HEK293 (cell line): Measurements from ENCODE around the gene DCUN1D3.

Source experiments
- CTCF ChIA-PET: fragments of 350-600 bp; formaldehyde crosslinking; extraction: SDS; loops from one replicate; lab custom pipeline; 2021; ENCODE audit warnings: antibody characterized with exemption; lab: Yijun Ruan, JAX
- POLR2A ChIA-PET: fragments of 300-600 bp; formaldehyde crosslinking; extraction: SDS; loops from one replicate; lab custom pipeline; 2020; ENCODE audit warnings: antibody characterized with exemption, inconsistent platforms; lab: Yijun Ruan, JAX
- H3K27ac ChIP-seq: fragments of 200-500 bp; sonication (Bioruptor generic); 2 replicates; pipeline ENCODE4 v1.5.1; 2014; ENCODE audit warnings: low read depth, low read length, control low read depth, inconsistent platforms; ENCODE audit errors: extremely low read depth
- H3K36me3 ChIP-seq, 2 experiments: fragments of 200-500 bp in 1 of 2; sonication (Bioruptor generic) in 1 of 2; 1 replicate in 1 of 2; 2 replicates in 1 of 2; pipeline ENCODE4 v1.5.1; 2014 to 2017; ENCODE audit warnings: inconsistent platforms in 2 of 2, low read length in 2 of 2; ENCODE audit not compliant: control insufficient read depth in 2 of 2, insufficient read depth in 1 of 2
- H3K4me1 ChIP-seq: fragments of 200-500 bp; sonication (Bioruptor generic); 2 replicates; pipeline ENCODE4 v1.5.1; 2014; ENCODE audit warnings: mild to moderate bottlenecking, low read length, inconsistent platforms; ENCODE audit not compliant: control insufficient read depth, insufficient read depth
- H3K4me3 ChIP-seq: 2 replicates; pipeline ENCODE4 v1.5.1; 2011; ENCODE audit warnings: low read depth, mild to moderate bottlenecking, control low read depth, low read length, moderate library complexity
- H3K9me3 ChIP-seq: fragments of 200-500 bp; sonication (Bioruptor generic); 2 replicates; pipeline ENCODE4 v1.5.1; 2014; ENCODE audit warnings: low read depth, low read length, inconsistent platforms; ENCODE audit not compliant: control insufficient read depth, insufficient read depth
- BCL11A ChIP-seq: fragments of 450-650 bp; formaldehyde crosslinking; IDR thresholded peaks from 2 replicates; pipeline ENCODE4 v1.5.1; 2016; ENCODE audit warnings: low read depth, missing biosample characterization, missing genetic modification characterization
- EGR2 ChIP-seq: fragments of 450-650 bp; formaldehyde crosslinking; IDR thresholded peaks from 2 replicates; pipeline ENCODE4 v1.5.1; 2016; ENCODE audit warnings: low read depth, missing biosample characterization, missing genetic modification characterization
- GFI1B ChIP-seq: fragments of 450-650 bp; formaldehyde crosslinking; IDR thresholded peaks from 2 replicates; pipeline ENCODE4 v1.5.1; 2016; ENCODE audit warnings: missing biosample characterization, missing genetic modification characterization
- MZF1 ChIP-seq: fragments of 450-650 bp; formaldehyde crosslinking; IDR thresholded peaks from 2 replicates; pipeline ENCODE4 v1.5.1; 2017; ENCODE audit warnings: missing biosample characterization, missing genetic modification characterization, borderline replicate concordance
- OSR2 ChIP-seq: fragments of 450-650 bp; formaldehyde crosslinking; IDR thresholded peaks from 2 replicates; pipeline ENCODE4 v1.5.1; 2016; ENCODE audit warnings: missing biosample characterization, missing genetic modification characterization
- OVOL3 ChIP-seq: fragments of 450-650 bp; formaldehyde crosslinking; IDR thresholded peaks from 2 replicates; pipeline ENCODE4 v1.5.1; 2016; ENCODE audit warnings: missing biosample characterization, missing genetic modification characterization
- ZFHX2 ChIP-seq: fragments of 450-650 bp; formaldehyde crosslinking; conservative IDR thresholded peaks from 2 replicates; pipeline ENCODE4 v1.5.1; 2016; ENCODE audit warnings: missing biosample characterization, missing genetic modification characterization
- ZFP41 ChIP-seq: fragments of 450-650 bp; formaldehyde crosslinking; IDR thresholded peaks from 2 replicates; pipeline ENCODE4 v1.5.1; 2016; ENCODE audit warnings: missing biosample characterization, missing genetic modification characterization, borderline replicate concordance
- ZNF10 ChIP-seq: fragments of 450-650 bp; formaldehyde crosslinking; IDR thresholded peaks from 2 replicates; pipeline ENCODE4 v1.5.1; 2017; ENCODE audit warnings: missing biosample characterization, missing genetic modification characterization
- ZNF140 ChIP-seq: fragments of 450-650 bp; formaldehyde crosslinking; IDR thresholded peaks from 2 replicates; pipeline ENCODE4 v1.5.1; 2016; ENCODE audit warnings: missing biosample characterization, missing genetic modification characterization
- ZNF214 ChIP-seq: fragments of 450-650 bp; formaldehyde crosslinking; IDR thresholded peaks from 2 replicates; pipeline ENCODE4 v1.5.1; 2017; ENCODE audit warnings: missing biosample characterization, mild to moderate bottlenecking, missing genetic modification characterization, borderline replicate concordance
- ZNF24 ChIP-seq: fragments of 450-650 bp; formaldehyde crosslinking; IDR thresholded peaks from 2 replicates; pipeline ENCODE4 v1.5.1; 2016; ENCODE audit warnings: missing biosample characterization, missing genetic modification characterization
- ZNF335 ChIP-seq: fragments of 450-650 bp; formaldehyde crosslinking; conservative IDR thresholded peaks from 2 replicates; pipeline ENCODE4 v1.5.1; 2016; ENCODE audit warnings: missing biosample characterization, missing genetic modification characterization
- ZNF354C ChIP-seq: fragments of 450-650 bp; formaldehyde crosslinking; IDR thresholded peaks from 2 replicates; pipeline ENCODE4 v1.5.1; 2016; ENCODE audit warnings: missing biosample characterization, missing genetic modification characterization, low read depth, borderline replicate concordance
- ZNF366 ChIP-seq: fragments of 450-650 bp; formaldehyde crosslinking; conservative IDR thresholded peaks from 2 replicates; pipeline ENCODE4 v1.5.1; 2016; ENCODE audit warnings: missing biosample characterization, missing genetic modification characterization
- ZNF48 ChIP-seq: fragments of 450-650 bp; formaldehyde crosslinking; IDR thresholded peaks from 2 replicates; pipeline ENCODE4 v1.5.1; 2016; ENCODE audit warnings: missing biosample characterization, missing genetic modification characterization
- ZNF548 ChIP-seq: fragments of 450-650 bp; formaldehyde crosslinking; IDR thresholded peaks from 2 replicates; pipeline ENCODE4 v1.5.1; 2016; ENCODE audit warnings: missing biosample characterization, missing genetic modification characterization
- ZNF549 ChIP-seq: fragments of 450-650 bp; IDR thresholded peaks from 2 replicates; pipeline ENCODE4 v1.5.1; 2018; ENCODE audit warnings: missing biosample characterization, missing genetic modification characterization, mild to moderate bottlenecking, inconsistent platforms, moderate library complexity
- ZNF555 ChIP-seq: fragments of 450-650 bp; formaldehyde crosslinking; conservative IDR thresholded peaks from 2 replicates; pipeline ENCODE4 v1.5.1; 2017; ENCODE audit warnings: missing biosample characterization, mild to moderate bottlenecking, missing genetic modification characterization, inconsistent platforms
- ZNF701 ChIP-seq: fragments of 450-650 bp; formaldehyde crosslinking; IDR thresholded peaks from 2 replicates; pipeline ENCODE4 v1.5.1; 2016; ENCODE audit warnings: missing biosample characterization, missing genetic modification characterization
- ZNF785 ChIP-seq: fragments of 450-650 bp; formaldehyde crosslinking; IDR thresholded peaks from 2 replicates; pipeline ENCODE4 v1.5.1; 2016; ENCODE audit warnings: missing biosample characterization, missing genetic modification characterization
- TF ChIP-seq, protein P1 (sequence below): fragments of 450-650 bp; formaldehyde crosslinking; IDR thresholded peaks from 2 replicates; pipeline ENCODE4 v1.5.1; 2016; ENCODE audit warnings: missing biosample characterization, missing genetic modification characterization
- TF ChIP-seq, protein P2 (sequence below): fragments of 450-650 bp; formaldehyde crosslinking; conservative IDR thresholded peaks from 2 replicates; pipeline ENCODE4 v1.5.1; 2016; ENCODE audit warnings: low read depth, missing biosample characterization, missing genetic modification characterization

Gene DCUN1D3

DNA sequence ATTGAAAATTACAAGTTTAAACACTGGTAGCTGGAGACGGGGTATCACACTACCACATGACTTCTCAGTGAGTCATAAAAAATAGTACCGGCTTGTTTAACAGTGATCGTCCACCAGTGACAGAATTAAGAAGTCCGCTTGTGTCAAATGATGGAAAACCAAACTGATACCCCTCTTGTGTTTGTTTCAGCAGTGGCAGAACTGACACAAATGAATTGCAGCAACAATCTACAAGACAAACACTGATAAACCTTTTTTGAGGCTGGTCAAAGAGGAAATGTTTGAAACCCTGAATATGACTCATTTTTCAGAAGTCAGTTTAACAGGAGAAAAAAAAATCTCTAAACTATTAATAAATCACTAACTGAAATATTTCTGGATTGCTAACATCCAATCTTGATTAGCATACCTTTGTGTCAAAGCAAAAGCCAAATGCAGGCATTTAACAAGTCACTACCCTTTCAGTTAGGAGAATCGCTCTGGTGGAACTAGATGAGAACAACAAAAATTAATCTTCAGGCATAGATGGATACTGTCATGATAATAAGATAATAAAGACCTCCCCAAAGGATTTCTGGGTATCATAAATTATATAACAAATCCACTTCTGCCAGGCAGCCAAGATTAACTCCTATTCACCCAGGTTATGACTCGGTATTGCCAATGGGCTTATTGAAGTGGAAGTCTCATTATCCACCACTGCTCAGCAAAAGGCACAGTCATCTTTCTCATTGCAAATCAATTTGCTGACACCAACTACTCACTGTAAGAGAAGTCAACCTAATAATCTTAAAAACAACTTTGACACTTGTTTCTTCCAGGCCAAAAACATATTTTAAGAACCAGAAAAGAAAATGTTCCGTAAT lies 20.8 kb downstream of the DCUN1D3 start:
- CTCF ChIA-PET = interaction anchor here (0.7 kb wide), 1 partner anchor 9 kb away, joined by 4 read pairs; no protein-coding TSS in a partner anchor
- Histone ChIP-seq H3K4me1 (peaks cover 8% of the 10 kb centered on the region; the same call in 1 of the 2 replicates), H3K27ac (no peak overlapping the region)
- TF ChIP-seq ZNF335 (tag by site-specific recombination) = peak; percentile 40
- no peak for TF ChIP-seq ZNF785 (tag by site-specific recombination)
- no peak for TF ChIP-seq OVOL3 (tag by site-specific recombination)
- TF ChIP-seq, all 188 proteins: peak for 1
- H3K9me3 ChIP-seq = no peaks in the 10 kb centered on the region
- POLR2A ChIA-PET = interaction anchor here (0.7 kb wide), 1 partner anchor 21 kb away, joined by 4 read pairs; the partner anchor contains the start of genes DCUN1D3 and LYRM1
- no peaks in the 10 kb centered on the region for H3K36me3 ChIP-seq
- H3K4me3 ChIP-seq = no peak overlapping the region

DNA sequence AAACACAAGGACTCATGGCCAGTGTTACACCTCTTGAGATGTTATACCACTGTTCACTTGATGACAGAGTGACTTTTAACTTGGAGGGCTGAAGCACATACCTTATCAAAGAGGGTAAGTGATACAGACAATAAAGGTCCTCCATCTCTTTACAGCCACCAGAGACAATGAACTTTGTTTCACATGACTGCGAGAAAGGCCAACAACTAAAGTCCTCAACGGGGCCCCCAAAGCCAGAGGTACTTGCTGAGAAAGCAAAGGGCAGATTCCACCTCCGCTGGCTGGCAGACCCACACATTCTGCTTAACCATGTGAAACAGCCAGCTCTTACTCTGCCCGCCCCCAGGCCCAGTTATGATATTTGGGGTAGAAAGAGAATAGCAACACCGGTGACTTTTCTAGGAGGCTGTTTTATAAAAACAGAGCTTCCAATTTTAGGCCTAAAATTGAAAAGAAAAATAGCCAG lies 21.4 kb downstream of the DCUN1D3 start:
- H3K27ac ChIP-seq = no peak overlapping the region
- no peaks in the 10 kb centered on the region for H3K36me3 ChIP-seq
- peaks cover 8% of the 10 kb centered on the region; the same call in 1 of the 2 replicates for H3K4me1 ChIP-seq
- H3K4me3 ChIP-seq = no peak overlapping the region
- H3K9me3 ChIP-seq = no peaks in the 10 kb centered on the region
- TF ChIP-seq GFI1B (tag by site-specific recombination) (no peak), ZFHX2 (peak; percentile 32), ZNF366 (tag by site-specific recombination) (no peak), ZNF701 (tag by site-specific recombination) (no peak), EGR2 (tag by site-specific recombination) (0 out of 2 replicates have a peak, but pooled peaks have one; percentile 27), ZNF555 (tag by site-specific recombination) (no peak), BCL11A (tag by site-specific recombination) (no peak), ZNF548 (tag by site-specific recombination) (no peak), ZNF48 (no peak)
- ChIA-PET POLR2A (interaction anchor here (0.6 to 0.7 kb wide), 2 partner anchors 12 to 22 kb away, joined by 4 to 6 read pairs; partner anchors contain the start of genes DCUN1D3 and LYRM1), CTCF (no interaction called here)

DNA sequence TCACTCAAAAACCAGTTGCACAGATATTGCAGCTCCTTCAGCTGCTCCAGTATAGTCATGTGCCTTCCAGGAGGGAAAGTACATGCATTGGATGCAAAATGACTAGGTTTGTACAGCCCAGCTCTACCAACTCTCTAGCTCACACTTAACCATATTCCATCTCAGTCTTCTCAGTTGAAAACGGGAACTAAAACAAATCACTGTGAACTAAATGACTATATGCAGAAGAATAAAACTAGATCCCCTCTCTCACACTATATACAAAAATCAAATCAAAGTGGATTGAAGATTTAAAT lies 24.9 kb downstream of the DCUN1D3 start:
- no peak for TF ChIP-seq ZNF140
- TF ChIP-seq, all 188 proteins: peak for 0
- H3K36me3 ChIP-seq = no peaks in the 10 kb centered on the region
- no peak overlapping the region for H3K27ac ChIP-seq
- H3K4me3 ChIP-seq = no peak overlapping the region
- peaks cover 8% of the 10 kb centered on the region; the same call in 1 of the 2 replicates for H3K4me1 ChIP-seq
- H3K9me3 ChIP-seq = no peaks in the 10 kb centered on the region
- CTCF ChIA-PET = interaction anchor here (0.6 to 2.0 kb wide), 4 partner anchors 9 to 27 kb away, joined by 3 to 4 read pairs (median 4); no protein-coding TSS in a partner anchor
- POLR2A ChIA-PET = no interaction called here

DNA sequence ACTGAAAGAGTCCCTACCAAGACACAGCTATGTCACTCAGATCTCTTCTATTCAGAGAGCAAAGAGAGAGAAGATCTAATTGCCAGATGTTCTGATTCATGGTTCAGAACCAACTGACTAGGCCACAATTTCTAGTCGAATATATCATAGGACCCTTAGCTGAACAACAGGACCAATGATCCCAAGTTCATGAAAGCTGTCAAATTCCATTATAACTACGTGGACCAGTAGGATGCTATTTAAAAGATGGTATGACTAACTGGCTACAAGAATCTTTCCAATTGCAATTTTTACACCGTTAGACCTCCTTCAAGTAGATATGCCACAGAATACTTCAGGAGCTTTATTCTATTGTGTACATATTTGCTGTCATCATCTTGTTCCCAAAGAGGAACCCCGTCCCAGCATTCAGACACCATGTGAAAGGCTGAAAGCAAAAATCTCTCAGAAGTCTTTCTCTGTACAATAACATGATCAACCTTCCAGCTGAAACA lies 26.0 kb downstream of the DCUN1D3 start:
- Histone ChIP-seq H3K4me1 (peaks cover 8% of the 10 kb centered on the region; the same call in 1 of the 2 replicates), H3K9me3 (no peaks in the 10 kb centered on the region), H3K36me3 (no peaks in the 10 kb centered on the region), H3K27ac (no peak overlapping the region), H3K4me3 (no peak overlapping the region)
- POLR2A ChIA-PET = interaction anchor here (0.6 kb wide), 1 partner anchor 264 kb away, joined by 3 read pairs; no protein-coding TSS in a partner anchor
- CTCF ChIA-PET = interaction anchor here (0.6 to 2.0 kb wide), 4 partner anchors 16 to 274 kb away, joined by 3 to 5 read pairs (median 4); no protein-coding TSS in a partner anchor
- no peak for TF ChIP-seq OSR2
- no peak for TF ChIP-seq ZNF24 (tag by site-specific recombination)
- TF ChIP-seq ZNF549 (tag by site-specific recombination) = no peak
- no peak for TF ChIP-seq ZFP41
- no peak for TF ChIP-seq ZNF214 (tag by site-specific recombination)
- TF ChIP-seq, protein P1, sequence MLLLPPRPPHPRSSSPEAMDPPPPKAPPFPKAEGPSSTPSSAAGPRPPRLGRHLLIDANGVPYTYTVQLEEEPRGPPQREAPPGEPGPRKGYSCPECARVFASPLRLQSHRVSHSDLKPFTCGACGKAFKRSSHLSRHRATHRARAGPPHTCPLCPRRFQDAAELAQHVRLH (tag by site-specific recombination) = no peak
- TF ChIP-seq ZNF354C (tag by site-specific recombination) = no peak
- no peak for TF ChIP-seq MZF1 (tag by site-specific recombination)
- TF ChIP-seq, protein P2, sequence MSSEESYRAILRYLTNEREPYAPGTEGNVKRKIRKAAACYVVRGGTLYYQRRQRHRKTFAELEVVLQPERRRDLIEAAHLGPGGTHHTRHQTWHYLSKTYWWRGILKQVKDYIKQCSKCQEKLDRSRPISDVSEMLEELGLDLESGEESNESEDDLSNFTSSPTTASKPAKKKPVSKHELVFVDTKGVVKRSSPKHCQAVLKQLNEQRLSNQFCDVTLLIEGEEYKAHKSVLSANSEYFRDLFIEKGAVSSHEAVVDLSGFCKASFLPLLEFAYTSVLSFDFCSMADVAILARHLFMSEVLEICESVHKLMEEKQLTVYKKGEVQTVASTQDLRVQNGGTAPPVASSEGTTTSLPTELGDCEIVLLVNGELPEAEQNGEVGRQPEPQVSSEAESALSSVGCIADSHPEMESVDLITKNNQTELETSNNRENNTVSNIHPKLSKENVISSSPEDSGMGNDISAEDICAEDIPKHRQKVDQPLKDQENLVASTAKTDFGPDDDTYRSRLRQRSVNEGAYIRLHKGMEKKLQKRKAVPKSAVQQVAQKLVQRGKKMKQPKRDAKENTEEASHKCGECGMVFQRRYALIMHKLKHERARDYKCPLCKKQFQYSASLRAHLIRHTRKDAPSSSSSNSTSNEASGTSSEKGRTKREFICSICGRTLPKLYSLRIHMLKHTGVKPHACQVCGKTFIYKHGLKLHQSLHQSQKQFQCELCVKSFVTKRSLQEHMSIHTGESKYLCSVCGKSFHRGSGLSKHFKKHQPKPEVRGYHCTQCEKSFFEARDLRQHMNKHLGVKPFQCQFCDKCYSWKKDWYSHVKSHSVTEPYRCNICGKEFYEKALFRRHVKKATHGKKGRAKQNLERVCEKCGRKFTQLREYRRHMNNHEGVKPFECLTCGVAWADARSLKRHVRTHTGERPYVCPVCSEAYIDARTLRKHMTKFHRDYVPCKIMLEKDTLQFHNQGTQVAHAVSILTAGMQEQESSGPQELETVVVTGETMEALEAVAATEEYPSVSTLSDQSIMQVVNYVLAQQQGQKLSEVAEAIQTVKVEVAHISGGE (tag by site-specific recombination) = no peak
- TF ChIP-seq ZNF10 = no peak
